Nephron progenitor cell (in vitro differentiated cells): Measurements from ENCODE around the gene VASH1.

Source experiments
- DNase-seq: peaks from one replicate; pipeline ENCODE4 v3.0.0; 2021
- H3K27ac Mint-ChIP-seq: 2 replicates; pipeline ENCODE4 v1.8.0; 2021; ENCODE audit warnings: mild to moderate bottlenecking, moderate library complexity, mixed read lengths
- H3K27me3 Mint-ChIP-seq: 2 replicates; pipeline ENCODE4 v1.8.0; 2021; ENCODE audit warnings: mild to moderate bottlenecking, low read depth, mixed read lengths; ENCODE audit not compliant: poor library complexity
- H3K36me3 Mint-ChIP-seq: 2 replicates; pipeline ENCODE4 v1.8.0; 2021; ENCODE audit warnings: low read depth, mixed read lengths
- H3K4me1 Mint-ChIP-seq: 2 replicates; pipeline ENCODE4 v1.8.0; 2021; ENCODE audit warnings: mixed read lengths
- H3K4me3 Mint-ChIP-seq: 2 replicates; pipeline ENCODE4 v1.8.0; 2021; ENCODE audit warnings: mild to moderate bottlenecking, moderate library complexity, mixed read lengths
- H3K9me3 Mint-ChIP-seq: 2 replicates; pipeline ENCODE4 v1.8.0; 2021; ENCODE audit warnings: mild to moderate bottlenecking, moderate library complexity, mixed read lengths
- CTCF ChIP-seq: fragments of 200-600 bp; sonication (generic); IDR thresholded peaks from 2 replicates; pipeline ENCODE4 v1.5.0; 2021; ENCODE audit warnings: antibody characterized with exemption

The VASH1 gene

GRCh38 chr14:76771437-76771980 is 10.2 kb downstream of the VASH1 start:
- H3K4me3 Mint-ChIP-seq: no peak overlapping the region
- peaks cover 6% of the 10 kb centered on the region for H3K27me3 Mint-ChIP-seq
- H3K36me3 Mint-ChIP-seq: peaks cover 11% of the 10 kb centered on the region
- peaks cover 68% of the 10 kb centered on the region for H3K4me1 Mint-ChIP-seq
- no peak for TF ChIP-seq CTCF
- H3K9me3 Mint-ChIP-seq: no peaks in the 10 kb centered on the region
- H3K27ac Mint-ChIP-seq: peak overlapping the region; percentile 51
- no peak for DNase-seq

DNA sequence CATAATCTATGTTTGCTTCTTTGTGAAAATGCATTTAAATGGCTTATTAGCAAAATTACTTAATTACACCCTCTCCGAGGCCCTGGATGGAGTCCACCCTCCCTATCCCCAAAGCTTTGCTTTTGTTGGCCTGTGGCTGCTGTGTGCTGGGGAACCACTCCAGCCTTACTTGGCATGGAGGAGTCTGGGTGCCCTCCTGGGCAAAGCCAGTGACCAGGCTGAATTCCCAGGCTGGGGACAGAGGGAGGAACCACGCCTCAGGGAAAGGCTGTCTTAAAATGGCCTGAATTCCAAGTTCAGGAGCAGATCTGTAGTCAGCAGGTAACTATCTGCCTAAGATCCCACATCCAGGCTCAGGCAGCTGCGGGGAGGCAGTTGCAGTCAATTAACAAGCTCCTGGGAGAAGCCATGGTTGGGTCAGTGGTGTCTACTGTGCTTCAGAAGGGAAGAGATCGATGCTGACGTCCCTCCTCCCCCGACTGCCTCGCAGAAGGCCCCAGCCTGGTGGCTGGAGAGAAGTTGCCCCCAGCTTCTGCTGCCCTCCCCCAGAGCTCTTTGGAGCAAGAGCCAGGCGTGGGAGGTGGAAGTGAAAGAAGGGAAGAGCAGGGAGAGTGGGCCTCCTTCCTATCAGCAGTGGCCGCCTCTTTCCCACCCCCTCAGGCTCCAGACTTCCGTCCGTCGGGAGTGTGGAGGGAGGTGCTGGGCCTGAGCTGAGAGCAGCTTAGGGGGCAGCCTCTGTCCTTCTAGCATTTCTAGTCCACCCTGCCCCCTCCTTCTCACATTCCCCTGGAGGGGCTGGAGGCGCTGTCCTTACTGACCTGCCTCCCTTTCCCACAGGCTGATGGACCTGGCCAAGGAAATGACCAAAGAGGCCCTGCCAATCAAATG is 11.3 kb downstream of the VASH1 start:
- Mint-ChIP-seq H3K4me3 (peak overlapping the region; percentile 42), H3K9me3 (no peaks in the 10 kb centered on the region), H3K36me3 (peaks cover 16% of the 10 kb centered on the region), H3K27me3 (peaks cover 10% of the 10 kb centered on the region), H3K4me1 (peaks cover 65% of the 10 kb centered on the region), H3K27ac (peak overlapping the region; percentile 96)
- no peak for TF ChIP-seq CTCF
- DNase-seq: peak; percentile 68

GRCh38 chr14:76773188-76773885 is 12.1 kb downstream of the VASH1 start:
- H3K27me3 Mint-ChIP-seq: peaks cover 11% of the 10 kb centered on the region
- H3K9me3 Mint-ChIP-seq: no peaks in the 10 kb centered on the region
- no peak for DNase-seq
- peaks cover 18% of the 10 kb centered on the region for H3K36me3 Mint-ChIP-seq
- no peak overlapping the region for H3K4me3 Mint-ChIP-seq
- peak overlapping the region; percentile 57 for H3K27ac Mint-ChIP-seq
- TF ChIP-seq CTCF: no peak
- peaks cover 58% of the 10 kb centered on the region for H3K4me1 Mint-ChIP-seq

- peaks cover 53% of the 10 kb centered on the region for H3K4me1 Mint-ChIP-seq
- peak overlapping the region; percentile 38 for H3K27ac Mint-ChIP-seq
- TF ChIP-seq CTCF: no peak
- no peak overlapping the region for H3K4me3 Mint-ChIP-seq
- no peaks in the 10 kb centered on the region for H3K9me3 Mint-ChIP-seq
- H3K27me3 Mint-ChIP-seq: peaks cover 11% of the 10 kb centered on the region
- DNase-seq: no peak
- H3K36me3 Mint-ChIP-seq: peaks cover 22% of the 10 kb centered on the region
Observed at GRCh38 chr14:76773956-76774820, 12.9 kb downstream of the VASH1 start.

DNA sequence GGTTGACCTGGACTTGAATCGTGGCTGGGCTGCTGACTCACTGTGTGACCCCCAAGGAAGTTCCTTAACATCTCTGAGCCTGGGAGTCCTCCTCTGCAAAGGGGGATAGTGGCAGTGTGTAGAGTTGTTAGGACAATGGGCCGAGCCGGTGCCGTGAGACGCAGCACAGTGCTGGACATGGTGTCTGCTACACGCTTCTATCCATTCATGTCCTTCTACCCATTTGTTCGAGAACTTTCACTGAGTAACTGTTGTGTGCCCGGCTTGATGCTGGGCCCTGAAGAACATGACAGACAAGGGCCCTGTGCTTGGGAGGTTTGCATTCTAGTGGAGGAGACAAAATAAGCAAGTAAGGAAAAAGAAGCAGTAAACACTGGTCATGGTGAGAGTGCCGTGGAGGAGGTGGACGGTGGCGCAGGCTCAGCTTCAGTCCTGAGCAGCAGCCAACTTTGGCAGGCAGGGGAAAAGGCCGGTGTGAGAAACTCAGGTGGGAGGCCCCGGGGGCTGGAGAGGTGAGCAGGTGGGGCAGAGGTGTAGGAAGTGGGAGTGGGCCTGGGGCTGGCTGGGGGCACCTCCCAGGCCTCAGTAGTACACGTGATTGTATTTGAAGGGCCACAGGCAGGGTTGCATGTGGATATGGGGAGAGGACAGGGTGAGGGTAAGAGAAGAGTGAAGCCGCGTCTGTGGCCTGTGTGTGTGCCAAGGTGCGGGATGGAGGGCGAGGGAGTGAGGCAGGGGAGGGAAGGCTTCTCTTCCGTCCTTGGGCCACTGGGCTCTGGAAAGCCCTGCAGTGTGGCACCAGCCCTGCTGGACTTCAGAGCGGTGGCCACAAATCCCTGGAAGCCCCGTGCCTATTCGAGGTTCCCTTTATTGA is 13.8 kb downstream of the VASH1 start:
- no peak for TF ChIP-seq CTCF
- Mint-ChIP-seq H3K4me1 (peaks cover 56% of the 10 kb centered on the region), H3K27me3 (peaks cover 11% of the 10 kb centered on the region), H3K4me3 (no peak overlapping the region), H3K9me3 (no peaks in the 10 kb centered on the region), H3K36me3 (peaks cover 21% of the 10 kb centered on the region), H3K27ac (peak overlapping the region; percentile 56)
- no peak for DNase-seq
